GM18867 (cell line): Measurements from ENCODE around the gene MGAT4C.
"Not testable (repeated sequence)": the region's sequence is repeated elsewhere in the genome, so short reads cannot be mapped to it uniquely, and the experiment has no call there.

ENCODE experiments used
- ATAC-seq: cut with Tn5 transposase; IDR thresholded peaks from one replicate; pipeline ENCODE4 v1.9.1; 2021; ENCODE audit warnings: mild to moderate bottlenecking, moderate library complexity; ENCODE audit not compliant: unreplicated experiment

MGAT4C gene

DNA sequence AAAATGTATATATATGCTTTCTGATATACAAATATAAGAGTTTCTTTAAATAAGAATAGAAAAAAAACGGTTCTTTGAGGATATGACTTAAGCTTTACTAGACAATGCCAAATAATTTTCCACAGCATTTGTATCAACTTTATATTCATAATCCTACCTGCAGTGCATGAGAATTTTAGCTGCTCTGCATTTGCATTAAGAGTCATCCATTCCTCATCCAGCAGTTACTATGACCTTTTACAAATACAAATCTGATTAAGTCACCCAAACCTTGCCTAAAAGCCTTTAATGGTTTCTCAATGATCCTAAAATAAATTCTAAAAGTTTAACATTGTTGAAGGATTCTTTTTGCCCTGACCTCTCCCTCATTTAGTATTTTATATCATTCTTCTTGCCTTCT, 116.5 kb downstream of the MGAT4C start:
- ATAC-seq: no peak

DNA sequence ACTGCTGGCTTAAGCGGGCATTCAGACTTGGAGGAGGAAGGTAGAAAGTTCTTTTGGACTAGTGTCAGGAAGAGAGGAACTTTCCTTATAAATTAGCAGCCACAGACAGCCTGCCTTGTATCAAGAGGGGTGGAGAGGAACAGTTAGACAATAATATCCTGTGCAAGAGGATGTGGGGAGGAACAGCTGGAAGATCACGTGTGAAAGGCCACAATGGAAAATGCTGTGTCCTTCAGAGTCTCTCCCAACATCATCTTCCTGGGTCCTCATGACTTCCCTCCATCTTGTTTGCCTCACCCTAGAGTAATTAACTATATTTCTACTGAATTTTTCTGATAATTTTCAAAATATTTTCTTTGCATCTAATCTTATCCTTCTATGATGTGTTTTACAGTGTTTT, 117.4 kb downstream of the MGAT4C start:
- no peak for ATAC-seq

- no peak for ATAC-seq
Observed at GRCh38 chr12:86137936-86138335, 118.3 kb downstream of the MGAT4C start.

- no peak for ATAC-seq
Observed at GRCh38 chr12:86134561-86134960, 121.6 kb downstream of the MGAT4C start.

DNA sequence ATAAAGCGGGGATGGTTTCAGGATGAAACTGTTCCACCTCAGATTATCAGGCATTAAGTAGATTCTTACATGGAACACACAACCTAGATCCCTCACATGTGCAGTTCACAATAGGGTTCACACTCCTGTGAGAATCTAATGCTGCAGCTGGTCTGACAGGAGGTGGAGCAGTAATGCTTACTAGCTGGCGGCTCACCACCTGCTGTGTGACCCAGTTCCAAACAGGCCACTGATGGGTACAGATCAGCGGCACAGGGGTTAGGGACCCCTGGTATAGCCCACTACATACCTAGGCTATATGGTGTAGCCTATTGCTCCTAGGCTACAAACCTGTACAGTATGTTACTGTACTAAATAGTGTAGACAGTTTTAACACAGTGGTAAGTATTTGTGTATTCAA, 129.3 kb downstream of the MGAT4C start:
- not testable (repeated sequence) for ATAC-seq

DNA sequence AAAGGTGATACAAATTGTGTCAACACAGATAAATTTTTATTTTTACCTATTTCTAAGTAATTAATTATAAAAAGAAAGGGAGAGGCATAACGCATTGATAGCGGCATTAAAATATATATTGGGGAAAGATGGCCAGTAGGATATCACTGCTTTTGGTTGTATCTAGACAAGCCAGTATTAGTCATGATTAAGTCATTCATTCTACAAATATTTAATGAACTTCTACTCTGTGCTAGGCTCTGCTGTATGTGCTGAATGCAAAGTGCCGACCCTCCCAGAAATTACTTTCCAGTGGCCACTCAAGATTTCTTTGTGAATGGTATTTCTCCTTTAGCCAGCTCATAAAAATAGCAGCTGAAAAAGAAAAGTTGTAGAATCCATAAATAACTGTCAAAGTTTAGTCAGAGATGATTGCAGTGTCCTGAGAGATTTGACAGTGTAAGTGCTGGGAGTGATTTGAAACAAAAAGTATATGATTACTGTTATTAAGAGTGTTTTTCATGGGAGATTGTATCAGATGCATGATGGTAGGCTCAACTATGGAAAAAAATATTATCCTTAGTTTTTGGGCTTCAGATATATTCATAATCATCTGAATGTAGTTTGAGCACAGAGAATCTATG, 133.2 kb downstream of the MGAT4C start:
- no peak for ATAC-seq

DNA sequence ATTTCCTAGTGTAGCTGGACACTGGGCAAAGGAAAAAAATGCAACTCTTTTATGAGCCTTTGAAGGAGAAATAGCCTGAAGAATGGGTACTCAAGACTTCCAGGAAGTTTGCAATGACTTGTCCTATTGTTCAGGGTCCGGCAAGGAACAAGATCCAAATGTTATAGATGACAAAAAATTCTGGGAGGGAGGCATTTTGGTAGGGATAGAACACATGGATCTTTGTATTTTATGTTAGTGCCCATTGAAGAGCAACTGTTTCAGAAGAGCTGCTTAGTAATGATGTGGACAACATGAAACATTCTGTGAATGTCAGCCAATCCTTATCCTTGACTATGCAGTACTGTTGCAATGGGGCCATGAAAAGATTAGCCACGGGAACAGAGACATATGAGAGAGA, 138.0 kb downstream of the MGAT4C start:
- no peak for ATAC-seq

DNA sequence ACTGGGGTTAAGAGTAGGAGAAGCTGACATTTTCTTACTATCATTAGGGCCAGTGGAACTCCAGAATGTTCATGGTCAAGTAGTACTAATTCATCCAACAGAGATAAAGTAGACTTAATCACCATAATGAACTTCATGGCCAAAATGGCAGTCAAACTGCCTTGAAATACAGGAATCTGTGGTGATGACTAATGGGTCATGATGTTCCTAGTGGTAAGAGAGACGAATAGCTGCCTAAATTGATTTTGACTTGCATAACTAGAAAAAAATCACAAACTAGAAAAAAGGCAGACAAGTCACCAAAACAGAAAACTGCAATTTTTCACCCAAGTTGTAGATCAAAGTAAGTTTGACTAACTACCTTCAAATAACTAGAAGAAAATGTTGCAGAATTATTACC, 138.5 kb downstream of the MGAT4C start:
- no peak for ATAC-seq

DNA sequence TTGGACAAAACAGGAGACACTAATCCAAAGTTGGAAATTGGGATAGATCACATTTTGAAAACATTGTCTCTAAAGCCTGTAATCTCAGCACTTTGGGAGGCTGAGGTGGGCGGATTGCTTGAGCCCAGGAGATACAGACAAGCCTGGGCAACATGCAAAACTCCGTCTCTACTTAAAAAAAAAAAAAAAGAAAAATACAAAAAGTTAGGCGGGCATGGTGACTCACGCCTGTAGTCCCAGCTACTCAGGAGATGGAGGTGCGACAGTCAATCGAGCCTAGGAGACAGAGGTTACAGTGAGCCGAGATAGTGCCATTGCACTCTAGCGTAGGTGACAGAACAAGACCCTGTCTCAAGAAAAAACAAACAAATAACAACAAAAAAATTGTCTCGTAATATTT, 152.1 kb downstream of the MGAT4C start:
- no peak for ATAC-seq

GRCh38 chr12:86097161-86097560, 159.0 kb downstream of the MGAT4C start:
- no peak for ATAC-seq

GRCh38 chr12:86091681-86092080, 164.5 kb downstream of the MGAT4C start:
- ATAC-seq: no peak

- ATAC-seq: no peak
Observed at GRCh38 chr12:86081843-86082242, 174.3 kb downstream of the MGAT4C start.

GRCh38 chr12:86059052-86059451, 197.1 kb downstream of the MGAT4C start:
- not testable (repeated sequence) for ATAC-seq

DNA sequence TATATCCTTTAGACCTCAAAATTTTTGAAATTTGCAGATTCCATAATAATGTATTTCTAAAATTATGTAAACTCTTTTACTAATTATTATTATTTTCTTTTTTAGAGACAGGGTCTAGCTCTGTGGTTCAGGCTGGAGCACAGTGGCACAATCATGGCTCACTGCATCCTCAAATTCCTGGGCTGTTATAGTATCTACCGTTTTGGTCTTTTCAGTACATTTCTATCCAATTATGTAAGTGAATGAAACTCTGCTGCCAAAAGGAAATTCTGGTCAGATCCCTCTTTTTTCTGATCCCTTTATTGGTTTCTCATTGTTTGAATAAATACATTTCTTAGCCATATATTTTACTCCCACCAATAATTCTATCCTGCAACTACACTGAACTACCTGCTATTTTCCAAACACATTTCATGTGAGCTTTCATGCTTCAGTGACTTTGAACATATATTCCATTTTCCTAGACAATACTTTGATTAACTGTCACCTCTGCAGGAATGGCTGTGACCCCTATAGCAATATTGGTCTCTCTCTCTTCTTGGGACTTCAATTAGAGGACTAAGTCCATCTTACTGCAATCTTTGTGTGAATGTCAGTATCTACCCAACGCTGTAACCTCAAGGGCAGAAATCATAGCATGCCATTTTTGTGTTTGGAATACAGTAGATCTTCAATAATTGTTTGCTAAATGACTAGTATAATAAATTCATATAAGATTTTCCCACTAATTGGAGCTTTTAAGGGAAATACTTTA, 198.9 kb downstream of the MGAT4C start:
- ATAC-seq: no peak

DNA sequence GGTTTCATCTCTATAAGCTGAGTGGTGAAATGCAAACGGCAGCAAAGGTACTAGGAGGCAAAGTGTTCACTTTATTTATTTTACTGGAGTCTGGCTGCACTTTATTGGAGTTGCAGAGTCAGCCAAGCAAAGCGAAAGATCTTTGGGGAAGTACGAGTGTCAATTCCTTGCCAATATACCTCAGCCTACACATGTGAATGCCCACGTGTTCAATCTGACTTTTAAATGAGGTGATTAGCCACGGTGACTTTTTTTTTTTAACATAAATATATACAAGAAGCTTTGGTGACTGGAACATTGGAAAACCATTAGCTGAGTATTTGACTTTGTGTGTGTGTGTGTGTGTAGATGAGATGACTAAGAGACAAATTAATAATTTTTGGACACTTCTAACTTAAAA, 203.3 kb downstream of the MGAT4C start:
- no peak for ATAC-seq

- ATAC-seq: no peak
Observed at GRCh38 chr12:86050010-86050409, 206.2 kb downstream of the MGAT4C start.

DNA sequence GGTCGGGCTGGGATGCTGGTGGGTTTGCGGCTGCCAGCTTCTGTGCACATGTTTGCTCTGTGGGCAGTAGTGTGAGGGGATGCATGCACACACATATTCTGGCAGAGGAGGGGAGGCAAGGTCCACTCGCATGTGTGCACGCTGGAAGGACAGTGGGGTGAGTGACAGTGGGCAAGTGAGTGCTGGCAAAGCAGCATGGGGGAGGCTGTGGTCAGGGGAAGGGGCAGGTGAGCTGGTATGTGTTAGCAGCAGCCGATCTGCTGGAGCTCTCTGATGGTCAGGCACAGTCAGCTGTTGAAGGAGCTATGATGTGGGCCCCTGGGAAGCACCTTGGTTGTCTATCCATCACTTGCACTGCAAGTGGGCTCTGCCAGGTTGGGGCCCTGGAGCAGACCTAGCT, 211.8 kb downstream of the MGAT4C start:
- ATAC-seq: no peak

DNA sequence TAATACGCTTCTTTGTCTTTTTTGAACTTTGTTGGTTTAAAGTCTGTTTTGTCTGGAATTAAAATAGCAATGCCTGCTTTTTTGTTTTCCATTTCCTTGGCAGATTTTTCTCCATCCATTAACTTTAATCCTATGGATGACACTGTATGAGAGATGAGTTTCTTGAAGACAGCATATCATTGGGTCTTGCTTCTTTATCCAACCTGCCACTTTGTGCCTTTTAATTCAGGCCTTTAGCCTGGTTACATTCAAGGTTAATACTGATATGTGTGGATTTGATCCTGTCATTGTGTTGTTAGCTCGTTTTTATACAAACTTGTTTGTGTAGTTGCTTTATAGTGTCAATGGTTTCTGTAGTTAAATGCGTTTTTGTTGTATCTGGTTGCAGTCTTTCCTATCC, 214.1 kb downstream of the MGAT4C start:
- ATAC-seq: no peak

DNA sequence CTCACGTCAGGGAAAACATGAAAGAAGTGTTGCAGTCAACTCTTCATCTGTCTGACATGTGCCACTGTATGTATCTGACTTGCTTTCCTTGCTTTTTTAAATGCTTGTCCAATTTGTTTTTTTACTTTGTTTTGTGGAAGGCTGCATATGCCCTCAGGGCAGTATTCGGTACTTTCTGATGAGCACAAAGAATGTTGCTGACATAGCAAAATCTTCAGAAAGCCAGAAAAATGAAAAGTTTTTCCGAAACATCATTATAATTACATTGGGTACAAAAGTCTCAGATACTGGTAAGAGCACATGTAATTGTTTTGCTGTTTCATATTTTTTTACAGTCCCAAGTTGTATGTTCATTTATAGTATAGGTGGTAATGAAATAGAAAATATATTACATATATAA, 237.8 kb downstream of the MGAT4C start:
- ATAC-seq: no peak

GRCh38 chr12:86015026-86015425, 241.2 kb downstream of the MGAT4C start:
- no peak for ATAC-seq

DNA sequence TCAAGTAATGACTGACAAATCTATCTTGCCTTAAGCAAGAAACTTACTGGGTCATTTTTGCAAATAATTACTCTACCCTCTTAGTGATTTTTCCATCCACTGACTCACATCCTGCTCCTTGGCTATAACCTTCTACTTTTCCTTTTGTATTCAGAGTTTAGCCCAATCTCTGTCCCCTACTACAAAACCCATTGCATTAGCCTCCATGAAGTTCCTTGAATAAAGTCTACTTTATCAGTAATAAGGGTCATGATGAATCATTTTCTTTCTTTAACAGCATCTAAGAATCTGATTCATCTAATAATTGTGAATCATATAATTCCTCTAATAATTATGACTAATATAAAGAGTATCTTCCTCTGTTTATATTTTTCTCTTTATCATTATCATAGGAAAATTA, 249.5 kb downstream of the MGAT4C start:
- no peak for ATAC-seq

DNA sequence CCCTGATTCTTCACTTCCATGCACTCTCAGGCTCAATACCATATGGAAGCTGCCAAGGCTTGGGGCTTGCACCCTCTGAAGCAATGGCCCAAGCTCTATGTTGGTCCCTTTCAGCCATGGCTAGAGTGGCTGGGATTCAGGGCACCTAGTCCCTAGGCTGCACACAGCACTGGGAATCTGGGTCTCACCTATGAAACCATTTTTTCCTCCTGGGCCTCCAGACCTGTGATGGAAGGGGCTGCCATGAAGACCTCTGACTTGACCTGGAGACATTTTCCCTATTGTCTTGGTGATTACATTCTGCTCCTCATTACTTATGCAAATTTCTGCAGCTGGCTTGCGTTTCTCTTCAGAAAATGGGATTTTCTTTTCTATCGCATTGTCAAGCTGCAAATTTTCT, 258.1 kb downstream of the MGAT4C start:
- ATAC-seq: no peak

DNA sequence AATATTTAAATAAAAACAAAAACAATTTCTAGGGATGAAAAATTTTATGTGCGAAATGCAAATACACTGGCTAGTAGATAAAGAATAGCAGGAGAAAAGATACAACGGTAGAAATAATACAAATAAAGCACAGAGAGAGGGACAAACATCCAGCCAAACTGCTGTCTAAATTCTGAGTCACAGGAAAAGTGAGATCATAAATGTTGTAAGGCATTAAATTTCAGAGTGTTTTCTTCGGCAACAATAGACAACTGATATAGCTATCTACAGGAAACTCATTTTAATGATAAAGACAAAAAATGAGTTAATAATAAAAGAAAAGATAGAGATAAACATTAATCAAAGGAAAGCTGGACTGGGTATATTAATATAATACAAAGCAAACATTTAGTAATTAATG, 259.9 kb downstream of the MGAT4C start:
- ATAC-seq: no peak
